Muscle of arm (tissue), 12 donors: ENCODE measurements around the gene GSS. TPM values are rescaled to one million over a fixed set of nuclear protein-coding genes. Genes with fewer than 3 reads are reported as not detected.

Experiments used
- polyA plus RNA-seq, 12 donors: library from polyadenylated mRNA; unstranded; fragments of 120-200 nt; gene quantifications; one replicate each; pipeline ENCODE4 v1.2.1, GENCODE V29; 2013; ENCODE audit not compliant: insufficient read length in 12 of 12

Gene GSS
- polyA plus RNA-seq, 12 donors: 22.6 to 38.8 (median 28.8) TPM; not detected in 1

Other genes starting within 250 kb of the GSS start
- 10 to 100 TPM in 11 of 12 donors, not detected in 1; 18.8 to 46.8 (median 25.5) TPM for gene NCOA6, start 130.2 kb downstream of the GSS start, polyA plus RNA-seq
- 10 to 100 TPM in 11 of 12 donors, not detected in 1; 11.4 to 27.7 (median 14.4) TPM for gene GGT7, start 83.0 kb downstream of the GSS start, polyA plus RNA-seq
- gene ACSS2, start 79.2 kb downstream of the GSS start, polyA plus RNA-seq: 10 to 100 TPM in 11 of 12 donors, not detected in 1; 39.2 to 74.0 (median 58.6) TPM
- 100 to 1,000 TPM in 4 of 12 donors, 10 to 100 TPM in 8; 56.9 to 480 (median 92.0) TPM for gene MYH7B, start 62 bp upstream of the GSS start, polyA plus RNA-seq
- gene TRPC4AP, start 137.0 kb upstream of the GSS start, polyA plus RNA-seq: 10 to 100 TPM in 11 of 12 donors, not detected in 1; 31.0 to 62.0 (median 56.2) TPM
- gene EDEM2, start 191.5 kb upstream of the GSS start, polyA plus RNA-seq: 10 to 100 TPM in 3 of 12 donors, 1 to 10 TPM in 8, not detected in 1; 7.5 to 11.2 (median 9.5) TPM
- 10 to 100 TPM in 11 of 12 donors, not detected in 1; 30.2 to 55.4 (median 40.6) TPM for gene PROCR, start 216.3 kb upstream of the GSS start, polyA plus RNA-seq